GM19372 (cell line): ENCODE data around the gene RAPGEF1.

ENCODE experiments used
- ATAC-seq: cut with Tn5 transposase; IDR thresholded peaks from one replicate; pipeline ENCODE4 v1.9.1; 2021; ENCODE audit warnings: mild to moderate bottlenecking, low read depth, moderate library complexity; ENCODE audit not compliant: unreplicated experiment

RAPGEF1 gene

DNA sequence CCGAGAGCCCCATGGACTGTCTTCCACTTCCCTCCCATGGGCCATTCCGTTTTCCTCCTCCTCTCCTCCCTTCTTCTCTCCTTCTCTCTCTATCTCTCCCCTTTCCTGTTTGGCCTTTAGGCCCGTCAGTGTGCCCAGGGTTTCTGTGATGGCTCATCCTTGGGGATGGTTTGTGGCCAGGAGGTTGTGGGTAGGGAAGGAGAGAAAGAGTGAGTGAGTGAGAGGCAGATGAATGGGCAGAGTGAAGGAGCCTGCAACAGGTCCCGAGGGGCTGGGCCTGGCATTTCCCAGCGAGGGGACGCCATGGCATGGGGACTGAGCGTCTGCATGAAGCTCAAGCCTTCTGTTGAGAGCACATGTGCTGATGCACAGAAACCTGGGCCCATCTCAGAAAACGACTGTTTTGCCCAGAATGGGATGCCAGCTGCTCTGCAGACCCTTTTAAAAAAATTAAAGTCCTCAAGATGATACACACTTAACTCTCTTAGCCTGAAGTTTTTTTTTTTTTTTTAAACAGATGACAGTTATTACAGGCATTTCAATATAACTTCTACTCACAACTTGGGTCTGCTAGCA, 125.4 kb downstream of the RAPGEF1 start:
- ATAC-seq = no peak

DNA sequence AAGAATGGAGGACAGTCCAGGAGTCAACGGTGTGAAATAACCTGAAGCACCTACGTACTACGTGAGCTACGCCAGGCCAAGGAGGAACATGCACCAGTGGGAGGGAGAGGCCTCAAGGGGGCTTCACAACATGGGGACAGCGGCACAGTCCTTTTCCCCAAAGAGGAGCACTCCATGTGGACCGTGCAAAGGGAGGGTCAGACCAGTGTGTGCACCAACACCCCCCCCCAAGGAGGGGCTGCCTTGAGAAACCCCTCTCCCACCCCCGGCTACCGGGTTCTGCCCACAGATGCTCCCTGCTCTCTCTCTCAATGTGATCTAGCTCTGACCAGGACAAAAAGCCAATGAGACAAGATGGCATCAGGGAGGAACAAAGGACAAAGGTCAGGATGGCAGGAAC, 126.0 kb downstream of the RAPGEF1 start:
- ATAC-seq = no peak

DNA sequence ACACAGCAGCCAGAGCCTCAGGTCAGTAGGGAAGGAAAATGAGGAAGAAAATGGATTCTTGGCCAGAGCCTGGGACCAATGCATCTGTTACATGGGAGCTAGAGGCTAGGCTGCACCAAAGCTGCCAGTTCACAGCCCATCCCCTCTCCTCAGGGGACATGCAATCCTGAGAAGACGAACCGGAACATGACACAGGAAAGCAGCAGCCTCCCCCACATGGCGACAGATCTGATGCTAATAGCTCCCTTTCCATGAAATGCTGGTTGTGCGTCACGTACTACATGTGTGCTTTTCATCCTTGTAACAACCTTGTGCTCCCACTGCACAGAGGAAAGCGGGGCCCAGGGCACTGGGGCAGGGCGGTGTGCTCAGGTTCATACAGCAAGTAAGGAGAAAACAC, 127.0 kb downstream of the RAPGEF1 start:
- no peak for ATAC-seq

- no peak for ATAC-seq
Observed at GRCh38 chr9:131611586-131612315, 128.1 kb downstream of the RAPGEF1 start.

- no peak for ATAC-seq
Observed at GRCh38 chr9:131610231-131610761, 129.6 kb downstream of the RAPGEF1 start.

DNA sequence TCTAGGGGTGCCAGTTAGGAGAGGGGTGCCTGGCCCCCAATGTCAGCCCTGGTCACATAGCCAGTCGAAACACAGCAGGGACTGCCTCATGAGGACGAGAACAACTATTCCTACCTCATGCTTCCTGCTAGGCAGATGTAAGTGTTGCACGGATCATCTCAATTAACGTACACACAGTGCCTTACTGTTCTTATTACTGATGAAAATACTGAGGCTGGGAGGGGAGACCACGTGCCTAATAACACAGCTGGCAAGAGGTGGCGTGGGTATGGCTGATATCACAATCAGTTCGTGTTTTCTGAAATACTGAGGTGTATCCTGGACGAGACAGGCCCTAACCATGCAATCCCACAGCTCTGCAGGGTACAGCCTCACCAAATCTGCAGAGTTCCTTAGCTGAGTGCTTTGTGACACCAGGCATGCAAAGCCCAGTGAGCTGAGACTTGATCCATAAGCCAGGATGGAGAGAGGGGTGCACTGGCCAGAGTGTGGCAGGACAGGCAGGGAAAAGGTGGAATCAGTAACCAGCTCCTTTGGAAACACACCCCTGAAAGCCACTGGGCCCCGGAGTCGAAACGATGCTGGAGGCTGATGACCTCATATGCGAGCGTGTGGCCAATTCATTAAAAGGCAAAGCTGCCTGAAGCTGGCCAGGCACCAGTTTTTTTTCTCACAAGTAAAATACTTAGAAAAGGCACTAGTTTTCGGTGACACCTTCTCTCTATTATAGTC, 130.6 kb downstream of the RAPGEF1 start:
- no peak for ATAC-seq

DNA sequence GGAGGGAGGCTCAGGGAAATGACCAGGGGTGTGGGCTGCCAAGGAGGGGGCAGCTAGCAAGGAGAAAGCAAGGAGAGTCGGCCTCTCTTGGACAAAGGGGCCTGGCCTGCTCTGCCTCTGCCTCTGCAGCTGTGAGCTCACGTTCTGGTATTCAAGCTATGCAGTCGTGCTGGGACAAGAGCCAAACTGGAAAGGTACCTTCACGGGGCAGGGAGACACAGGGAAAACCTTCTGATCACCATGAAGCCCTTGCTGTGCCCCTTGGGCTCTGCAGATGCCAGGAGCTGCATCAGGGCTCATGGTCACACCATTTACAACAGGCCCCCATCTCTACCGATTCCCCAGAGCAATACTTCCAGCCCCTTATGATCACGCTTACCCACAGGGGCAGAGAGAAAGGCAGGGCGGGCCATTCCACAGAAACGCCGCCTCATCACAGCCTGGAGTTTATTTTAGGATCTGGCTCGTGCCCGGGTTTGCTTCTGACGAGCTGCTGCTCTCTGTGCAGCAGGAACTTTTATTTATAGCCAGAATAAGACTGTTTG, 131.3 kb downstream of the RAPGEF1 start:
- ATAC-seq = no peak

GRCh38 chr9:131607591-131607990, 132.3 kb downstream of the RAPGEF1 start:
- no peak for ATAC-seq

DNA sequence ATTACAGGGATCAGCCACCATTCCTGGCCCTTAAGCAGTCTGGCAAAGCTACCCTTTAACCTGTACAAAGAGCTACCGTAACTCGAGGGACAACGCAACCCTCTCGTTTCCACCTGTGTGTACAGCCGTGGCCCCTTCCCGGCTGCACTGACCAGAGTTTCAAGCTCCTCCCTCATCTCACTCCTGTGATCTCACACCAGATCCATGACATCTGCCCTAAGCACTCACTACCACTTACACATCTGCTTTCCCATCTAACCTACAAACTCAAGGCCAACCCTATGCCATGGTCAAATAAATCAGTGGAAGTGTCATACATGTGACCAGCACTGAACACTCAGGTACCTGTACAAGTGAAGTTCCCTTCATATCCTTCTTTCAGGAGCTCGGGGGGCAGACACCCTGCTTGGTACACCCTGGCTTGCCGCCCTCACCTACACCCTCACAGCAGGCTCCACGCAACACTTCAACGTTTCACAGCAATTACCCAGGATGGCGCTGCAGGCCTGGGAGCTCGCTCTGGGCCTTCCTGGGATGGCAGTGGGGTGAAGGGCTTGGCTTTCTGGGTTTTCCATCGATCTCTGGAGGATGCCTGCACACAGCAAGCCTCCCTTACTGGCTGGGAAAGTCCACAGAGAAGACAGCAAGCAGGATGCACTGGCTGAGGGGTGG, 132.8 kb downstream of the RAPGEF1 start:
- ATAC-seq = no peak

- no peak for ATAC-seq
Observed at GRCh38 chr9:131605770-131606590, 133.9 kb downstream of the RAPGEF1 start.

DNA sequence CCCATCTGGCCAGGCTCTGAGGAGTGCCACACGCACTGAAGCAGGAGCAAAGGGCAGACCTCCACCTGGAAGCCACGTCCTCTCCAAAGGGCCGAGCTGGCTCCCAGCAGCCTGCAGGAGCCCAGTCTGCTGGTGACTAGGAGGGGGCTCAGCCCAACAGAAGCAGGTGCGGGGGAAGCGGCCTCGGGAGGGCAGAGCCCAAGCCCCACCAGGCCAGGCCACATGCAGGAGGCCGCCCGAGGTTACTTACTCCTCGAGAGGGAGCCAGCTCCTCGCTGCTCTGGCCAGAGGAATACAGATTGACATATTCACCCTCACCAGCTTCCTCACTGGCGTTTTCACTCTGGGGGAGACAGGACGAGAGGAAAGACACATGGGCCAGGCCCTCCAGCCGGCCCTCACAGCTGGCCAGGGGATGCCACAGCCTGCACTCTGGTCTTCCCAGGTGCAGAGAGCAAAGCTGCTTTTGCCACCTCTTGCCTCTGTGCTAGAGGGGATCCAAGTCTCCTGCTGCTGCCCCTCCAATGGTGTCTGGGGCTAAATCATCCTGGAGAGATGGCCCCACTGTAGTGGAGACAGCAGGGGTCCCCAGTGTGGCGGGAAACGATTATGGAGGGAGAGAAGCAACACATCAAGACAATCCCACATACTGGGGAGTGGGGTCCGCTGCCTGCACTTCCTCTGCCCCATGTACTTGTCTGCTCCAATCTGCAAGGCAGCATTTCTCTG, 136.0 kb downstream of the RAPGEF1 start:
- no peak for ATAC-seq

DNA sequence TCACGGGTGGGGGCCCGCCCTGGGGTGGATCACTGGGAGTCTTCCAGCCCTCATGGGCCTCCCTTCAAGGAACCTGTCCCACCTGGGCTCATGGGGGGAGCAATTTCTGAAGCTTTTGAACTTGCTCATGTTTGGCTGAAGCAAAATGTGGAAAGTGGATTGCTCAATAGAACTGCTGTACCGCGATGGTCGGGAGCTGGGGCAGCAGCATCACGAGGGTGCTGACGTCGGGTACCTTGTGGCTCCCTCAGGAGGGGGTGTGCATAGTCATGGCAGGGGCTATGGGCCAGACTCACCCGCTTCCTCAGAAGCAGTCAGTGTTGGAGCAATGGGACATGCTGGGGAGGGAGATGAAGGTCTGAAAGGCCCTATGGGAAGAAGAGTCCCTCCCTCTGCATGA, 136.7 kb downstream of the RAPGEF1 start:
- no peak for ATAC-seq

DNA sequence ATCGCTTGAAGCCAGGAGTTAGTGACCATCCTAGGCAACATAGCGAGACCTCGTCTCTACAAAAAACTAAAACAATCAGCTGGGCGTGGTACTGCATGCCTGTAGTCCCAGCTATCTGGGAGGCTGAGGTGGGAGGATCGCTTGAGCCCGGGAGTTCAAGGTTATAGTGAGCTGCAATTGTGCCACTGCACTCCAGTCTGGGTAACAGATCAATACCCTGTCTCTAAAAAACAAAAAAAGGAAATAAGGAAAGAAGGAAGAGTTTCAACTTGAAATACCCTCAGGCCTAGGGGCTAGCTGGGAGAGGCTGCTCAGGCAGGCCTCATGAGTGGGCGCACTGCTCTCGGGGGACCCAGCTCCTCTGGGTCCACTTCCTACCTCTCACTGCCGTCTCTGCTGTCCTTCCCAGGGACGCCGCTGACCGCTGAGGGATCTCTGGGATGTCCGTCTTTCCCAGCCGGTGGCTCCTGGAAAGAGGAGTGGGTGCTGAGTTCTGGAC, 138.1 kb downstream of the RAPGEF1 start:
- ATAC-seq = no peak

GRCh38 chr9:131598121-131598520, 141.8 kb downstream of the RAPGEF1 start:
- ATAC-seq = no peak

- no peak for ATAC-seq
Observed at GRCh38 chr9:131597246-131597645, 142.6 kb downstream of the RAPGEF1 start.

DNA sequence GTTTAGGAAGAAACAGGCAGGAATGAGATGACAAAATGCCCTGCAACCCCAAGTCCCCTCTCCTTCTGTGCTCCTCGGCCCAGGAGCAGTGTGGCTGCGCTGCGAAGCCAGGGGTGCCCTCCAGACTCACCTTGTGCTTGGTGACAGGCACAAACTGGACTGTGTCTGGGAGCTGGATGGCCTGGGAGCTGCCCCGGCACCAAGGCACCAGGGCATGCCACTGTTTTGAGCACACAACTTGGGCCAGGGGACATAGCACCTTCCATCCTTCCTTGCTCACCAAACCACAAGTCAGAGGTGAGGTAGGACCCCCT, 143.5 kb downstream of the RAPGEF1 start:
- no peak for ATAC-seq

DNA sequence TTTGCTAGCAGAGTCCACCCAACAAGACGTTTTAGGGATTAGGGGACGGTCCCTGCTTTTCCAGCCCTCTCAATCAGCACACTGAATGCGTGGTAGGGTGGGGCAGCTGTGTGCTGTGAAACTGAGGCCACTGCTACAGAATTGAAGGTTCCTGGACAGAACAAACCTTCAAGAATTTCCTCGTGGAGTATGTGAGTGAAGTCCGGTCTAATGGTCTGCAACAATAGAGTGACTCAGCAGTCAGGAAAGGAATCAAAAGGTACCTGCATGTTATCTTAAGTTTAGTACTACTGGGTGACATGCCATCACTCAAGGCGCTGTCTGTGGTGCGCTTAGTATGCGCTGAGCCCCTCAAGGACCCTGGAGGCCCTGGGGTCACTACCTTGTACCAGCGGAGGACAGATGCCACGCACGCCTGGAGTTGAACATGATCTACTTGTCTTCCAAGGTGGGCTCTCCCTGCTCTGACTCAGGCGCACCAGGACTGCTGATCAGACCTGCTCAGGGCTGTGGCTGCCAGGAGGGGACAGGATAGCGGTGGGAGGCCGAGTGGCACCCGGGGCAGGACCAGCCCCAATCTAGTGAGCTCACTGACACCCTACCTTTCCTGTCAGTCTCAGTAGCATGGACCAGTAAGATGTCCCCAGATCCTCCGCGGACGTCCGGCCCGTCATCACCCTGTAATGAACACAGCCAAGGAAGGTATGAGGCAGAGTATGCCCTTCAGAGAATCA, 144.0 kb downstream of the RAPGEF1 start:
- ATAC-seq = no peak

GRCh38 chr9:131594906-131595665, 144.8 kb downstream of the RAPGEF1 start:
- ATAC-seq = no peak
